Neural cell (in vitro differentiated cells): ENCODE results near the gene BIRC6. TPM values are rescaled to one million over a fixed set of nuclear protein-coding genes. Genes with fewer than 3 reads are reported as not detected.
"Not testable (repeated sequence)": the region's sequence is repeated elsewhere in the genome, so short reads cannot be mapped to it uniquely, and the experiment has no call there.

ENCODE experiments used
- H2AFZ ChIP-seq: fragments of 200-600, 300-800 bp; sonication (generic), shearing (Covaris generic); 2 replicates; pipeline ENCODE4 v1.6.0; 2014; ENCODE audit warnings: low read depth, mild to moderate bottlenecking, antibody characterized with exemption, low read length, moderate library complexity
- H3F3A ChIP-seq: fragments of 200-600 bp; shearing (Covaris generic); 2 replicates; pipeline ENCODE4 v1.6.1; 2016; ENCODE audit warnings: mild to moderate bottlenecking, moderate library complexity, mixed read lengths, antibody characterized with exemption, low read length; ENCODE audit not compliant: insufficient read depth, poor library complexity, severe bottlenecking
- H3K27ac ChIP-seq: fragments of 200-600, 300-800 bp; sonication (generic), shearing (Covaris generic); 2 replicates; pipeline ENCODE4 v1.5.1; 2014; ENCODE audit warnings: mild to moderate bottlenecking, low read length, moderate library complexity
- H3K27me3 ChIP-seq: fragments of 300-800, 200-600 bp; sonication (generic), shearing (Covaris generic); 2 replicates; pipeline ENCODE4 v1.6.0; 2014; ENCODE audit warnings: mild to moderate bottlenecking, low read depth, low read length, moderate library complexity; ENCODE audit not compliant: insufficient read depth
- H3K36me3 ChIP-seq: fragments of 300-800, 200-600 bp; sonication (generic), shearing (Covaris generic); 2 replicates; pipeline ENCODE4 v1.5.1; 2014; ENCODE audit warnings: mild to moderate bottlenecking, antibody characterized with exemption, low read length, moderate library complexity; ENCODE audit not compliant: insufficient read depth
- H3K4me2 ChIP-seq: fragments of 300-800, 200-600 bp; sonication (generic), shearing (Covaris generic); 2 replicates; pipeline ENCODE4 v1.6.0; 2014; ENCODE audit warnings: mild to moderate bottlenecking, low read length
- H3K4me3 ChIP-seq: fragments of 300-800, 200-600 bp; sonication (generic), shearing (Covaris generic); 2 replicates; pipeline ENCODE4 v1.5.1; 2014; ENCODE audit warnings: mild to moderate bottlenecking, low read length, moderate library complexity
- H3K79me2 ChIP-seq: fragments of 200-600 bp; shearing (Covaris generic); replicated peaks from 2 replicates; pipeline ENCODE4 v1.6.0; 2014; ENCODE audit warnings: mild to moderate bottlenecking, low read length, moderate library complexity; ENCODE audit not compliant: insufficient read depth
- H3K9ac ChIP-seq: fragments of 300-800, 200-600 bp; sonication (generic), shearing (Covaris generic); 2 replicates; pipeline ENCODE4 v1.6.1; 2016; ENCODE audit warnings: mild to moderate bottlenecking, low read length, mixed read lengths
- H3K9me2 ChIP-seq: fragments of 200-600 bp; shearing (Covaris generic); 2 replicates; pipeline ENCODE4 v1.6.1; 2016; ENCODE audit warnings: mild to moderate bottlenecking, low read length, mixed read lengths; ENCODE audit not compliant: insufficient read depth
- H3K9me3 ChIP-seq: fragments of 200-600, 300-800 bp; sonication (generic), shearing (Covaris generic); 2 replicates; pipeline ENCODE4 v1.6.1; 2016; ENCODE audit warnings: mild to moderate bottlenecking, mixed run types, low read length, moderate library complexity, mixed read lengths
- H4K20me1 ChIP-seq: fragments of 200-600 bp; shearing (Covaris generic); 2 replicates; pipeline ENCODE4 v1.6.1; 2016; ENCODE audit warnings: mild to moderate bottlenecking, mixed run types; ENCODE audit not compliant: insufficient read depth
- CTCF ChIP-seq: fragments of 450-650 bp; IDR thresholded peaks from 2 replicates; pipeline ENCODE4 v1.5.1; 2014; ENCODE audit warnings: antibody characterized with exemption, mild to moderate bottlenecking, moderate library complexity; ENCODE audit not compliant: poor library complexity, severe bottlenecking
- EP300 ChIP-seq: fragments of 450-650 bp; conservative IDR thresholded peaks from 2 replicates; pipeline ENCODE4 v1.6.1; 2014; ENCODE audit warnings: antibody characterized with exemption, mild to moderate bottlenecking, moderate library complexity; ENCODE audit not compliant: poor library complexity, severe bottlenecking
- EZH2 ChIP-seq: fragments of 200-600, 300-800 bp; shearing (Covaris generic), sonication (generic); IDR thresholded peaks from 2 replicates; pipeline ENCODE4 v1.6.1; 2014; ENCODE audit warnings: antibody characterized with exemption, low read length, borderline replicate concordance, mild to moderate bottlenecking; ENCODE audit not compliant: insufficient read depth, poor library complexity, severe bottlenecking
- MXI1 ChIP-seq: fragments of 450-650 bp; conservative IDR thresholded peaks from 2 replicates; pipeline ENCODE4 v1.6.1; 2014; ENCODE audit warnings: antibody characterized with exemption, mild to moderate bottlenecking; ENCODE audit not compliant: poor library complexity, severe bottlenecking
- POLR2AphosphoS5 ChIP-seq: IDR thresholded peaks from 2 replicates; pipeline ENCODE4 v1.6.1; 2012
- RAD21 ChIP-seq: fragments of 450-650 bp; conservative IDR thresholded peaks from 2 replicates; pipeline ENCODE4 v1.6.1; 2014; ENCODE audit warnings: antibody characterized with exemption, mild to moderate bottlenecking, moderate library complexity
- REST ChIP-seq: IDR thresholded peaks from 2 replicates; pipeline ENCODE4 v1.6.1; 2012; ENCODE audit warnings: borderline replicate concordance
- SMC3 ChIP-seq: fragments of 450-650 bp; conservative IDR thresholded peaks from 2 replicates; pipeline ENCODE4 v1.6.1; 2014; ENCODE audit warnings: antibody characterized with exemption, mild to moderate bottlenecking, moderate library complexity; ENCODE audit not compliant: poor library complexity
- TAF1 ChIP-seq: IDR thresholded peaks from 2 replicates; pipeline ENCODE4 v1.6.1; 2012; ENCODE audit warnings: low read depth
- polyA plus RNA-seq: library from polyadenylated mRNA; depleted of rRNA; stranded (reverse); fragments of >200 nt; gene quantifications from 2 replicates; pipeline ENCODE4 v1.2.3, GENCODE V29; 2014

The BIRC6 gene
- polyA plus RNA-seq, 1 donor from 2014 or later: 109 TPM

- Histone ChIP-seq H3K27me3 (no peaks in the 10 kb centered on the region), H3K9ac (no peak overlapping the region), H3K27ac (no peak overlapping the region), H3F3A (no peaks in the 10 kb centered on the region), H3K9me2 (no peaks in the 10 kb centered on the region), H3K4me2 (no peak overlapping the region), H3K4me3 (no peak overlapping the region), H3K79me2 (peaks cover 98% of the 10 kb centered on the region), H4K20me1 (no peaks in the 10 kb centered on the region), H3K36me3 (no peaks in the 10 kb centered on the region), H3K9me3 (no peaks in the 10 kb centered on the region), H2AFZ (no peak overlapping the region)
- TF ChIP-seq EP300: no peak
- no peak for TF ChIP-seq SMC3
- no peak for TF ChIP-seq CTCF
- no peak for TF ChIP-seq EZH2
- no peak for TF ChIP-seq REST
- TF ChIP-seq TAF1: no peak
- TF ChIP-seq RAD21: no peak
- TF ChIP-seq POLR2AphosphoS5: no peak
- no peak for TF ChIP-seq MXI1
Measured at GRCh38 chr2:32363597-32363996, 6.8 kb downstream of the BIRC6 start.

GRCh38 chr2:32364290-32364689 lies 7.5 kb downstream of the BIRC6 start:
- H4K20me1 ChIP-seq, H3F3A ChIP-seq, H3K4me2 ChIP-seq, H3K9ac ChIP-seq, H3K4me3 ChIP-seq, H3K27me3 ChIP-seq, H3K9me3 ChIP-seq, H2AFZ ChIP-seq, H3K27ac ChIP-seq, H3K36me3 ChIP-seq, H3K9me2 ChIP-seq: not testable (repeated sequence)
- H3K79me2 ChIP-seq: peaks cover 98% of the 10 kb centered on the region

- H4K20me1 ChIP-seq, H3K9me2 ChIP-seq, H2AFZ ChIP-seq: not testable (repeated sequence)
Measured at GRCh38 chr2:32365679-32366078, 8.9 kb downstream of the BIRC6 start.

More at GRCh38 chr2:32365679-32366078, 8.9 kb downstream of the BIRC6 start:
- H3K9me3 ChIP-seq, H3K36me3 ChIP-seq, H3K27ac ChIP-seq, H3K4me3 ChIP-seq, H3K27me3 ChIP-seq, H3F3A ChIP-seq, H3K4me2 ChIP-seq, H3K9ac ChIP-seq: not testable (repeated sequence)
- peaks cover 93% of the 10 kb centered on the region for H3K79me2 ChIP-seq
